Ishikawa (cell line): ENCODE data around the gene GALNT5.

Experiments used
- CEBPB ChIP-seq: IDR thresholded peaks from 2 replicates; pipeline ENCODE4 v1.6.1; 2012
- CREB1 ChIP-seq: IDR thresholded peaks from 2 replicates; pipeline ENCODE4 v1.6.1; 2012; ENCODE audit warnings: low read depth
- EGR1 ChIP-seq: IDR thresholded peaks from 2 replicates; pipeline ENCODE4 v1.6.1; 2012
- EP300 ChIP-seq: IDR thresholded peaks from 2 replicates; pipeline ENCODE4 v1.6.1; 2012; ENCODE audit warnings: borderline replicate concordance
- FOXM1 ChIP-seq: IDR thresholded peaks from 2 replicates; pipeline ENCODE4 v1.6.1; 2012; ENCODE audit warnings: low read depth, borderline replicate concordance
- NFIC ChIP-seq: IDR thresholded peaks from 2 replicates; pipeline ENCODE4 v1.6.1; 2012
- RAD21 ChIP-seq: IDR thresholded peaks from 2 replicates; pipeline ENCODE4 v1.6.1; 2012; ENCODE audit warnings: low read depth
- TAF1 ChIP-seq: IDR thresholded peaks from 2 replicates; pipeline ENCODE4 v1.6.1; 2012; ENCODE audit warnings: low read depth, mild to moderate bottlenecking
- TCF12 ChIP-seq: IDR thresholded peaks from 2 replicates; pipeline ENCODE4 v1.6.1; 2012; ENCODE audit warnings: low read depth
- TEAD4 ChIP-seq: IDR thresholded peaks from 2 replicates; pipeline ENCODE4 v1.6.1; 2012
- YY1 ChIP-seq: IDR thresholded peaks from 2 replicates; pipeline ENCODE4 v1.6.1; 2012; ENCODE audit warnings: low read depth
- ZBTB7A ChIP-seq: IDR thresholded peaks from 2 replicates; pipeline ENCODE4 v1.6.1; 2012; ENCODE audit warnings: low read depth
- TF ChIP-seq, protein P1 (sequence below): IDR thresholded peaks from 2 replicates; pipeline ENCODE4 v1.6.1; 2012
- TF ChIP-seq, protein P2 (sequence below): IDR thresholded peaks from 2 replicates; pipeline ENCODE4 v1.6.1; 2012; ENCODE audit warnings: low read depth, mild to moderate bottlenecking
- TF ChIP-seq, protein P3 (sequence below): IDR thresholded peaks from 2 replicates; pipeline ENCODE4 v1.6.1; 2012

Gene GALNT5

DNA sequence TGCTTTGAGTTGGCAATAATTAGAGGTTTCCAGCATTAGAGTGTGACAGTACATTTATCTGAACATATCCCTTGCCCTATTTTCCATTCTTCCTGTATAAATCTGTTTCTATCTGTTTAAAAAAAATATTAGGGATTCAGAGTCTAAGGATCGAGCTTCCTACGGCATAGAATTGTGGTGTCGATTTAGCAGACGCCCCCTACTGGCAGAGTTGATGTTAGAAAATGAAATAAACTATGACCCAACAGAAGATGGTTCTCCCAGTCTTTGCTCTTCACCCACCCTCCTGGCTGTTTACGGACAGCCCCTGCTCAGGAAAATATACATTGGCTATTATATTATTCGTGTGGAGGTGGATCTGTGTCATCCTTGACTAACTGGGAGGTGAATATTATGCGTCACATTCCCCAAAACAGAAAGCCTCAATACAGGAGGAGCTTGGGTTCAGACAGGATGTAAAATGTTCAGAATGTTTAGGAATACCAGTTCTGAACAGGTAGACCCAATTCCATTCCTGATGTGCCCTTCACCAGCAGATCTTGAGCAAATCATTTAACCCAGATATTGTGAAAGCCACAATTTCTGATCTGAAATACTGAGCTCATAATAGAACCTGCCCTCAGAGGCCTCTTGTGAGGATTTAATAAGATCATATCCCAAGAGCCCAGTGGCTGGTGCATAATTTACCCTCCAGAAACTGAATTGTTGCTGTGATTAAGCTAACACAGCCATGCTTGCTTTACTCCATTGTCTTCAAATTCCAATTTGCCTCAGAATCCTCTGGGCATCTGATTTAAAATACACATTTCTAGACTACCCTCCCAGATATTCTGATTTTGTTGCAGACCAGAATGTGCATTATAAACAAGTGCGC lies 78.9 kb downstream of the GALNT5 start:
- TF ChIP-seq YY1 (no peak), RAD21 (peak; percentile 25; the same call in 1 of the 2 replicates), FOXM1 (no peak), ZBTB7A (no peak), TAF1 (no peak), CREB1 (no peak), TEAD4 (no peak)

DNA sequence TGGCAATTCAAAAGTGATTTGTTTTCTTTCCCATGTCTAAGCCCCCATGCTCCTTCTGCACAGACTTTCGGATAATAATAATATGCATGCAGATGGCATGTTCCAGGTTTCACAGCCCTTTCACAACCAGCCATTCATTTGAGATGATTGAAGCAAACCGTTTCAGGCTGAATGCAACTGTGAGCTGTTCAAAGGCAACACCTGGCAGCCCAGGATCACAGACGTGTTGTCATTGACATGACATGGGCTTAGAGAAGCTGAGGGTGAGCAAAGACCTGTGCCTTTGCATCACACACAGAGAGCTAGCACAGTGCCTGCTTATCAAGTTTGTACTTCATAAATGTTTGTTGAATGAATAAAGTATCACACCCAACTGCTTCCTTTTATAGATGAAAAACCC lies 80.5 kb downstream of the GALNT5 start:
- TF ChIP-seq EP300 = no peak
- TF ChIP-seq TAF1 = no peak
- TF ChIP-seq CREB1 = no peak
- TF ChIP-seq ZBTB7A = no peak
- TF ChIP-seq EGR1 = no peak
- no peak for TF ChIP-seq TCF12
- TF ChIP-seq NFIC = no peak
- no peak for TF ChIP-seq RAD21
- TF ChIP-seq, protein P1, sequence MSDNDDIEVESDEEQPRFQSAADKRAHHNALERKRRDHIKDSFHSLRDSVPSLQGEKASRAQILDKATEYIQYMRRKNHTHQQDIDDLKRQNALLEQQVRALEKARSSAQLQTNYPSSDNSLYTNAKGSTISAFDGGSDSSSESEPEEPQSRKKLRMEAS = no peak

DNA sequence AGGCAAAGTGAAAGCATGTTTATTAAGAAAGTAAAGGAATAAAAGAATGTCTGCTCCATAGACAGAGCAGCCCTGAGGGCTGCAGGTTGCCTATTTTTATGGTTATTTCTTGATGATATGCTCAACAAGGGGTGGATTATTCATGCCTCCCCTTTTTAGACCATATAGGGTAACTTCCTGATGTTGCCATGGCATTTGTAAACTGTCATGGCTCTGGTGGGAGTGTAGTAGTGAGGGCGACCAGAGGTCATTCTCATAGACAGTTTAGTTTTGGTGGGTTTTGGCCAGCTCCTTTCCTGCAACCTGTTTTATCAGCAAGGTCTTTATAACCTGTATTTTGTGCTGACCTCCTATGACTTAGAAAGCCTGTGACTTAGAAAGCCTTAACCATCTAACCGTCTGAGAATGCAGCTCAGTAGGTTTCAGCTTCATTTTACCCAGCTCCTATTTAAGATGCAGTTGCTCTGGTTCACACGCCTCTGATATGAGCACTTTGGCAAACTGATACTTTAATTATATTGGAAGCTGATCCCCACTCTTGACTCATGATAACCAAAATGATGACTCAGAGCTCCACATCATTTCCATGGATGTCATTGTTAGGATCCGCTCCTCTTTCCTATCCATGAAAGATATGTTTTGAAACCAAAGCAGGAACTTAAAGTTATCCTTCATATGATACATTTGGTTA lies 82.6 kb downstream of the GALNT5 start:
- no peak for TF ChIP-seq TCF12
- TF ChIP-seq FOXM1 = no peak
- TF ChIP-seq NFIC = no peak
- no peak for TF ChIP-seq CEBPB
- TF ChIP-seq, protein P2, sequence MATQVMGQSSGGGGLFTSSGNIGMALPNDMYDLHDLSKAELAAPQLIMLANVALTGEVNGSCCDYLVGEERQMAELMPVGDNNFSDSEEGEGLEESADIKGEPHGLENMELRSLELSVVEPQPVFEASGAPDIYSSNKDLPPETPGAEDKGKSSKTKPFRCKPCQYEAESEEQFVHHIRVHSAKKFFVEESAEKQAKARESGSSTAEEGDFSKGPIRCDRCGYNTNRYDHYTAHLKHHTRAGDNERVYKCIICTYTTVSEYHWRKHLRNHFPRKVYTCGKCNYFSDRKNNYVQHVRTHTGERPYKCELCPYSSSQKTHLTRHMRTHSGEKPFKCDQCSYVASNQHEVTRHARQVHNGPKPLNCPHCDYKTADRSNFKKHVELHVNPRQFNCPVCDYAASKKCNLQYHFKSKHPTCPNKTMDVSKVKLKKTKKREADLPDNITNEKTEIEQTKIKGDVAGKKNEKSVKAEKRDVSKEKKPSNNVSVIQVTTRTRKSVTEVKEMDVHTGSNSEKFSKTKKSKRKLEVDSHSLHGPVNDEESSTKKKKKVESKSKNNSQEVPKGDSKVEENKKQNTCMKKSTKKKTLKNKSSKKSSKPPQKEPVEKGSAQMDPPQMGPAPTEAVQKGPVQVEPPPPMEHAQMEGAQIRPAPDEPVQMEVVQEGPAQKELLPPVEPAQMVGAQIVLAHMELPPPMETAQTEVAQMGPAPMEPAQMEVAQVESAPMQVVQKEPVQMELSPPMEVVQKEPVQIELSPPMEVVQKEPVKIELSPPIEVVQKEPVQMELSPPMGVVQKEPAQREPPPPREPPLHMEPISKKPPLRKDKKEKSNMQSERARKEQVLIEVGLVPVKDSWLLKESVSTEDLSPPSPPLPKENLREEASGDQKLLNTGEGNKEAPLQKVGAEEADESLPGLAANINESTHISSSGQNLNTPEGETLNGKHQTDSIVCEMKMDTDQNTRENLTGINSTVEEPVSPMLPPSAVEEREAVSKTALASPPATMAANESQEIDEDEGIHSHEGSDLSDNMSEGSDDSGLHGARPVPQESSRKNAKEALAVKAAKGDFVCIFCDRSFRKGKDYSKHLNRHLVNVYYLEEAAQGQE = no peak

DNA sequence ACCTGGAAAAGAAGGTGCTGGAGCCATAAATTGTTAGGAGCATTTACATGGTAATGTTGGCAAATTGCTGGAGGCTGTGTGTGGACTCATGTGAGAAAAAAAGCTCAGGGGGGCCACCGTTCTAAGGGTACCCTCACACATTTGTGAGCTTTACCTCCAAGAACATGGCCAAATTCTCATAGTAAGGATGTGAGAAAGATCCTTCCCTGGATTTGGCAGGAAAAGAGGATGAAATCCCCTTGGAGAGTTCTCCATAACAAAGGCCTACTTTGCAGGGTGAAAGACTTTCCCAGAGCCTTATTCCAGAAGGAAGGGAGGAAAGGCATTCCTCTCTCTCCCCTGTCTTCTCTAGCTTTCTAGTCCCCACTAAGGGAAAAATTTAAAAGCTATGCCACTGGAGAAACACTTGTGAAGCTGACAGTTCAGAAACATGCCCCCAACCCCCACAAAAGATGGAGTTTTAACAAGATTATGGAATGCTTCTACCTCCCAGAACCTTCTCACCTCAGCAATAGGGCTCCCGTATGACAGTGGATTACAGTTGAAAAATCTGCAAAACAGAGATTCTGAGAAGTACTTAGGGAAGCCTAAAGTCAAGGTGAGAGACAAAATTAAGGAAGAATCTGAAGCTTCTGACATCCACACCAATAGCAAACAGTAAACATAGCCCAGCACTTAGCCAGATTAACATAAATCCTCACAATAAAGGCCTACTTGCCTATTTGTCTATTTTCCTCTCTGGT lies 88.3 kb downstream of the GALNT5 start:
- no peak for TF ChIP-seq TAF1
- TF ChIP-seq YY1 = no peak
- no peak for TF ChIP-seq TCF12
- TF ChIP-seq, protein P2 = no peak
- no peak for TF ChIP-seq EGR1
- no peak for TF ChIP-seq ZBTB7A
- TF ChIP-seq EP300 = no peak
- TF ChIP-seq RAD21 = no peak
- TF ChIP-seq, protein P1 = no peak
- TF ChIP-seq, protein P3, sequence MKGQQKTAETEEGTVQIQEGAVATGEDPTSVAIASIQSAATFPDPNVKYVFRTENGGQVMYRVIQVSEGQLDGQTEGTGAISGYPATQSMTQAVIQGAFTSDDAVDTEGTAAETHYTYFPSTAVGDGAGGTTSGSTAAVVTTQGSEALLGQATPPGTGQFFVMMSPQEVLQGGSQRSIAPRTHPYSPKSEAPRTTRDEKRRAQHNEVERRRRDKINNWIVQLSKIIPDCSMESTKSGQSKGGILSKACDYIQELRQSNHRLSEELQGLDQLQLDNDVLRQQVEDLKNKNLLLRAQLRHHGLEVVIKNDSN = no peak
- TF ChIP-seq FOXM1 = no peak

DNA sequence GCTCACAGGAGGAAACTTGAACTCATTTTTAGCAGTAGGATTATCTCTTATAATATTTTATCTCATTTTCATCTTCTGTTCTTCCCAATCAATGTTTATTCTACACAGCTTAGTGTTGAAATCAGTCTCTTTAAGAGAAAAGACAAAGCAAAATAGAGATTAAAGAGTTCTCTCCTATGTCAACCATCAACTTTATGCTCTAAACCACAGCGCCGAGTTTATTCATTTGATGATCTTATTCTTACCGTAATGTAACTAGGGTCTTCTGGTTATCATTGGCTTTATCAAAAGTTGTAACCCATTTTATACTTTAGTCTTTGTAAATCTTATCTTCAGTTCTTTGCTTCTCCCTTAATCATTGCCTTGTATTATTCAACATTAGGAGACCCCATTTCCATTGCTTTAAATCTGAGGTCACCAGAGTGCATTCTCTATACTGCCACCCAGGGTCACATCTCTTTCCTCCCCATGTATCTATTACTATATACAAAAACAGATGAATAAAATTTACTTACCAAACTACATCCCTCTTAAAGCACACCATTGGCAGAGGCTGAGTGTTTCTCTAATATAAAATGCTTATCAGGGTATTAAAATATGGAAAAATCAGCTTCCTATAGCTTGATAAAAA lies 90.9 kb downstream of the GALNT5 start:
- no peak for TF ChIP-seq TEAD4

DNA sequence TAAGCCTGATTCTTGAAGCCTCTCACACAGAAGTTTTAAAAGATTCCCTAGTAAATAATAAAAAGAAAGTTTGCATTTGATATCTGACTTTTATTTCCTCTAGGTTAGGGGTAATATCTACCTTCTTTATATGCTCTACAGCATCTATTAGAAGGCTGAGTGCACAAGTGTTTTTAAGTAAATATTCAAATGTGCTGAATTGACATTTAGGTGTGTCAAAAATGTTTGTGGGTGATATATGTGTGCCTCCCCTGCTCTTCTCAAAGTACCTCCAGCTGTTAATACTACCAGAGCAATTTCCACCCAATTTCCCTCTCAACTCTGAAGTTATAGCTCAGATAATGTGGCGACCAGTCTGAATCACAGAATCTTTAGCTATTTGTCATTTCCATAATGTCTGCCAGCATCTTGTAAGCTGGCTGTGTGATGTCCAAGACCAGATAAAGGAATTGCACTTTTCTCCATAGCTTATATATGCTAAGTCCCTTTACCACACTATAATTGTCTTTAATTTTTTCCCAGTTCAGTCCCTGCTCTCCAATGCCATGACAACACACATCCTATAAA lies 92.5 kb downstream of the GALNT5 start:
- TF ChIP-seq TEAD4 (no peak), CEBPB (no peak), NFIC (no peak), YY1 (no peak), TCF12 (no peak), CREB1 (no peak)
- TF ChIP-seq, protein P3 = no peak
